IPS-15b (cell line): ENCODE measurements around the gene ZNF446.
"Not testable (repeated sequence)": the region's sequence is repeated elsewhere in the genome, so short reads cannot be mapped to it uniquely, and the experiment has no call there.

Experiments
- H3K27me3 ChIP-seq: one replicate; pipeline ENCODE4 v1.6.1; 2013; ENCODE audit warnings: low read length; ENCODE audit not compliant: control insufficient read depth, insufficient read depth
- H3K36me3 ChIP-seq: one replicate; pipeline ENCODE4 v1.6.1; 2013; ENCODE audit warnings: low read length; ENCODE audit not compliant: control insufficient read depth, insufficient read depth
- H3K4me1 ChIP-seq: one replicate; pipeline ENCODE4 v1.6.1; 2013; ENCODE audit warnings: mild to moderate bottlenecking, low read length; ENCODE audit not compliant: control insufficient read depth, insufficient read depth
- H3K4me3 ChIP-seq: one replicate; pipeline ENCODE4 v1.5.1; 2013; ENCODE audit warnings: low read depth, low read length
- H3K9ac ChIP-seq: one replicate; pipeline ENCODE4 v1.6.1; 2013; ENCODE audit warnings: low read depth, mild to moderate bottlenecking, low read length
- H3K9me3 ChIP-seq: one replicate; pipeline ENCODE4 v1.6.1; 2013; ENCODE audit warnings: mild to moderate bottlenecking, low read length; ENCODE audit not compliant: control insufficient read depth, insufficient read depth

Gene ZNF446

DNA sequence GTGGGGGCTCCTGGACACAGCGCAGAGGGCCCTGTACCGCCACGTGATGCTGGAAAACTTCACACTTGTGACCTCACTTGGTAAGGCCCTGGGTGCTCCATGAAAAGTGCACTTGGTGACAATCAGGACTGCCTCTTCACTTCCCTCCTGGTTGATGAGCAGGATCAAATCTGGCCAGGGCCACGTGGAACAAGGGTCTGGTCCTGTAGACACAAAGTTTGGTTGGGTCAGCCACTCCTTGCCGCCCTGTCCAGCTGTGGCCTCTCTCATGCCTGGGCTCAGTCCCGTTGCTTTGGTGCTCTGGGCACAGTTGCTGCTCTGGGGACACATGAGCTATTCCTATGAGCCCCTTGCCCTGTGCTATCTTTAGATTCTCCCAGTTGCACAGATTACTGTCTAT is 22.4 kb upstream of the ZNF446 start:
- Histone ChIP-seq H3K27me3 (peaks cover 13% of the 10 kb centered on the region), H3K9me3 (peaks cover 8% of the 10 kb centered on the region), H3K4me1 (no peaks in the 10 kb centered on the region), H3K9ac (no peak overlapping the region), H3K36me3 (peaks cover 5% of the 10 kb centered on the region), H3K4me3 (no peak overlapping the region)

DNA sequence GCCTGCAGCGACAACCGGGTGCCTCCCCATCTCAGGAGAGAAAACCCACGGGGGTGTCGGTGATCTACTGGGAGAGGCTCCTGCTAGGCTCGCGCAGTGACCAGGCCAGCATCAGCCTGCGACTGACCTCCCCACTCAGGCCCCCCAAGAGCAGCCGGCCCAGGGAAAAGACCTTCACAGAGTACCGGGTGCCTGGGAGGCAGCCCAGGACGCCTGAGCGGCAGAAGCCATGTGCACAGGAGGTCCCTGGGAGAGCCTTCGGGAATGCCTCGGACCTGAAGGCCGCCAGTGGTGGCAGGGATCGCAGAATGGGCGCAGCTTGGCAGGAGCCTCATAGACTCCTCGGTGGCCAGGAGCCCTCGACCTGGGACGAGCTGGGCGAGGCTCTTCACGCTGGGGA is 20.8 kb upstream of the ZNF446 start:
- Histone ChIP-seq H3K9me3 (no peaks in the 10 kb centered on the region), H3K36me3 (peaks cover 5% of the 10 kb centered on the region), H3K27me3 (peaks cover 9% of the 10 kb centered on the region), H3K4me3 (no peak overlapping the region), H3K9ac (no peak overlapping the region), H3K4me1 (no peaks in the 10 kb centered on the region)

DNA sequence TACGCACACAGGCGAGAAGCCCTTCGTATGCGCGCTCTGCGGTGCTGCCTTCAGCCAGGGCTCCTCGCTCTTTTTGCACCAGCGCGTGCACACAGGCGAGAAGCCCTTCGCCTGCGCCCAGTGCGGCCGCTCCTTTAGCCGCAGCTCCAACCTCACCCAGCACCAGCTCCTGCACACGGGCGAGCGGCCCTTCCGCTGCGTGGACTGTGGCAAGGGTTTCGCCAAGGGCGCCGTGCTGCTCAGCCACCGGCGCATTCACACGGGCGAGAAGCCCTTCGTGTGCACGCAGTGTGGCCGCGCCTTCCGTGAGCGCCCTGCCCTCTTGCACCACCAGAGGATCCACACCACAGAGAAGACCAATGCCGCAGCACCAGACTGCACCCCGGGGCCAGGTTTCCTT is 20.0 kb upstream of the ZNF446 start:
- Histone ChIP-seq H3K9ac (no peak overlapping the region), H3K4me1 (no peaks in the 10 kb centered on the region), H3K4me3 (no peak overlapping the region), H3K9me3 (no peaks in the 10 kb centered on the region), H3K27me3 (peaks cover 2% of the 10 kb centered on the region), H3K36me3 (peaks cover 5% of the 10 kb centered on the region)

DNA sequence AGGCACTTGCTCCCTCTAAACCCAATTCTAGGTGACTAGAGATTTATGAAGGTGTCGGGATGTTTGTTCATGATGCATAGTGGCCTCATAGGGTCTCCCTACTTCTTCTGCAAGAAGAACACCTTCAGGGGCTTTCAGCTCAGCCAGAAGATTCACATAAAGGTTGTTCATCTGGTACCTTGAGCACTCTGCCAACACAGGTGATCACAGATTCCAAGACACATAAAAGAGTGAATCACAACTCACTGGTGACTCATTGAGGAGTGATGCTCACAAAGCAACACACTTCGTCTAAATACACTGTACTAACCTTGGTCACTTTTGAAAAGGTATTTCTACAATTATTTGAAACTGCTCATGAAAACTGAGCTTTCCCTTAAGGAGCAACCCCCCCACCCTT is 16.1 kb upstream of the ZNF446 start:
- H3K9ac ChIP-seq = no peak overlapping the region
- H3K4me3 ChIP-seq = no peak overlapping the region
- H3K36me3 ChIP-seq = peaks cover 5% of the 10 kb centered on the region
- H3K4me1 ChIP-seq = no peaks in the 10 kb centered on the region
- H3K9me3 ChIP-seq = no peaks in the 10 kb centered on the region
- no peaks in the 10 kb centered on the region for H3K27me3 ChIP-seq

DNA sequence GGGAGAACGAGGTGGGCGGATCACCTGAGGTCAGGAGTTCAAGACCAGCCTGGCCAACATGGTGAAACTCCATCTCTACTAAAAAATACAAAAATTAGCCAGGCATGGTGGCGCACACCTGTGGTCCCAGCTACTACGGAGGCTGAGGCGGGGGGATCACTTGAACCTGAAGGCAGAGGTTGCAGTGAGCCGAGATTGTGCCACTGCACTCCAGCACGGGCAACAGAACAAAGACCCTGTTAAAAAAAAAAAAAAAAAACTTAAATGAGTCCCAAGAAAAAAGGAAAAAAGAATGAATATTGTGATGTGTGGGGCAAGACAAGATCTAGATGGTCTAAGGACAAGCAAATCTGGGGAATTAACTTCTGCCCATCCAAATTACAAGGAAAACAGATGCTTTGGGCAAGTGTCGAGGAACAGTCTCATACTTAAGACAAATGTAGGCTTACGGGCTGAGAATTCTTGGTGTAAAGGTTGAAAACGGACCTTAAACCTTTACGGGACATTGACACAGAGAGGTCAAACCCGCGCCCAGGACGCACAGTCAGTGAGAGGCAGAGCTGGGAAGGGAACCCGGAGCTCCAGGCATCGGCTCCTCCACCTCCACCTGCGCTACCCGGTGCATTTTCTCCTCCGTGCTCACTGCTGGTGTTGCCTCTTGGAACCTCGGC is 9.9 kb upstream of the ZNF446 start:
- Histone ChIP-seq H3K27me3 (peaks cover 5% of the 10 kb centered on the region), H3K4me3 (peak overlapping the region; percentile 49), H3K36me3 (peaks cover 5% of the 10 kb centered on the region), H3K9me3 (no peaks in the 10 kb centered on the region), H3K9ac (no peak overlapping the region), H3K4me1 (peaks cover 3% of the 10 kb centered on the region)

DNA sequence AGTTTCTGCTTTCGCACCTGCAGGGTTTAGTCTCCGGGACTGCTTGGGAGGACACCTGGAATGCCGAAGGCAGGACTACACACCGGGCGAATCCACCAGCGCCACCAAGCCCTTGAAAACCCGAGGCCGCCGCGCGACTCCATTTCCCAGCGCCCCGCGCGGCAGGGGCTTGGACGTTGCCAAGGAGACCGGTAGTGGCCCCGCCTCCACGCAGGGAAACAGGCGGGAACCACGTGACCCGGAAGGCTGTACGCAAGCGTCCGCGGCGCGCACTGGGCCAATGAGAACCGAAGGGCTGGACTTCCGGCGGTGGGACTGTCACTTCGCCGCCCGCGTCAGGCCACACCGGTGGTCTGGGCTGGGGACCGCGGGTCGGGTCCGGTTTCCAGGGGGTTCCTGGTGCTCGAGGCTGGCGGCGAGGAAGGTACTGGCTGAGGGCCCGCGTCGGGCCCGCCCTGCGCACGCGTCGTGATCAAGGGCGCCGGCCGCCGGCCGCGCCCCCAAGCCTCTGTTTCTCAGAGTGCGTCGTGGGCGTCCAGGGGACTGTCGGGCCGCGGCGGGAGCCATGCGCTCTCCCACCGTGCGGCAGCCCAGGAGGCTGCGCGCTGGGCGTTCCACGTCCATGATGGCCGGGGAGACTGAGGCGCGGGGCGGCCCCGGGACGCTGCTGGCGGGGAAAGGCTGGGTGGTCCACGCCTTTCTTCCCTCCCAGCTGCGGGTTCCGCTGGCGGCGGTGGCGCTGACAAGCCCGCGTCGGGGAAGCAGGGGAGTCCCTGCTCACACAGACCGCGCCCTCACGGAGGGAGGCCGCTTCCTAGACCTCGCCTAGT is 9.2 kb upstream of the ZNF446 start, which contains the start of gene ZNF324:
ZNF324 (plus strand) TSS at position 321 of the 830 bp plus-strand sequence. CDS start 2,106 bp downstream, outside the sequence.
- peak within 1 kb of the TSS; percentile 49 for H3K4me3 ChIP-seq
- H3K4me1 ChIP-seq = peaks cover 3% of the 10 kb centered on the region
- H3K36me3 ChIP-seq = peaks cover 8% of the 10 kb centered on the region
- H3K9ac ChIP-seq = no peak within 1 kb of the TSS
- H3K9me3 ChIP-seq = no peaks in the 10 kb centered on the region
- peaks cover 5% of the 10 kb centered on the region for H3K27me3 ChIP-seq

DNA sequence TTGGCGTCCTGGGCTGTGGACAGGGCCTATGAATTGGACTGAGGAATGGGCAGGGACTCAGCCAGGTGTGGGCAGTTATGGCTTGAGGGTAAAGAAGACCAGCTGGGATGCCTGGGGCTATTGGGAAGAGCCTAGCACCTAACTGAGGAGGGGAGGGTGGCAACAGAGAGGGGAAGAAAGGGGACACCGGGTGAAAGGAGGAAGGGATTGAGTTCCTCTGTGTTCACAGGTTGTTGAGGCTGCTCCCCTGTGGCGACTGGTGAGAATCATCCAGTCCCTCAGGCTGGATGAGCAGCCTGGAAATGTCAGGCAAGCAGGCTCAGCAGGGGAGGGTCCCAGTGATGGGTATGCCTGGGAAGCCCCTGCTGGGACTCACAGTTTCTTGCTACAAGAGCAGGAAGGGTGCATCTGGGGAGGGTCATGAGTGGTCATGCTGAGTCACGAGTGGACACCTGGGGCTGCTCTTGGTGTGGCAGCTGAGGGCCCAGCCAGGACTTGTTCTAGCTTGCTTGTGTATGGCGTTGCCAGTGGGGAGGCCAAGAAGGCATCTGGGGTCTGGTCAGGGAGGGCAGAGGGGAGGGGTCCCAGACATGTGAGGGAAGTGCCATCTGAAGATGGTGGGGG is 7.8 kb upstream of the ZNF446 start:
- H3K4me1 ChIP-seq = peaks cover 3% of the 10 kb centered on the region
- H3K9me3 ChIP-seq = no peaks in the 10 kb centered on the region
- H3K27me3 ChIP-seq = peaks cover 5% of the 10 kb centered on the region
- no peak overlapping the region for H3K9ac ChIP-seq
- peak overlapping the region; percentile 13 for H3K4me3 ChIP-seq
- peaks cover 12% of the 10 kb centered on the region for H3K36me3 ChIP-seq

DNA sequence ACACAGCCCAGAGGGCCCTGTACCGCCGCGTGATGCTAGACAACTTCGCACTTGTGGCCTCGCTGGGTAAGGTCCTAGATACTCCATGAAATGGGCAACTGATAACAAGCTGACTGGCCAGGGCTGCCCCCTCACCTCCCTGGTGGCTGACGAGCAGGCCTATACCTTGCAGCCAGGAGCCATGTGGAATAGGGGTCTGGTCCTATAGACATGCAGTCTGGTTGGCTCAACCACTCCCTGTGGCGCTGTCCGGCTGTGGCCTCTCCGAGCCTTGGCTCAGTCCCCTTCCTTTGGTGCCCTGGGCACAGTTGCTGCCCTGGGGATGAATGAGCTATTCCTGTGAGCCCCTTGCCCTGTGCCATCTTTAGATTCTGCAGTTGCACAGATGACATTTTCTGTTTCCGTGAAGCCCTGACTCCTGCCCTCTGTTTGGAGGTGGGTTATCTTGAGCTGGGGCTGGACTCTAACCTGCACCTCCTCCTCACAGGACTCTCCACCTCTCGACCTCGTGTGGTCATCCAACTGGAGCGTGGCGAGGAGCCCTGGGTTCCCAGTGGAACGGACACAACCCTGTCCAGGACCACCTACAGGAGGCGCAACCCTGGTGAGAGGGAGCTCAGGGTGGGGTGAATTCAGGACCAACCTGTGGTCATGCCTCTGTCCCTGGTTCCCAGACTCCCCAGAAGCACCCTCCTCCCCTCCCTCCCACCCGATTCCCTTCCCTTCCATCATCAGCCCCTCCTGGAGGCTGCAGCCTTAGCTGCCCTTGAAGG is 6.7 kb upstream of the ZNF446 start:
- peaks cover 12% of the 10 kb centered on the region for H3K36me3 ChIP-seq
- H3K9me3 ChIP-seq = no peaks in the 10 kb centered on the region
- H3K4me3 ChIP-seq = no peak overlapping the region
- no peak overlapping the region for H3K9ac ChIP-seq
- H3K27me3 ChIP-seq = peaks cover 5% of the 10 kb centered on the region
- H3K4me1 ChIP-seq = peaks cover 3% of the 10 kb centered on the region

DNA sequence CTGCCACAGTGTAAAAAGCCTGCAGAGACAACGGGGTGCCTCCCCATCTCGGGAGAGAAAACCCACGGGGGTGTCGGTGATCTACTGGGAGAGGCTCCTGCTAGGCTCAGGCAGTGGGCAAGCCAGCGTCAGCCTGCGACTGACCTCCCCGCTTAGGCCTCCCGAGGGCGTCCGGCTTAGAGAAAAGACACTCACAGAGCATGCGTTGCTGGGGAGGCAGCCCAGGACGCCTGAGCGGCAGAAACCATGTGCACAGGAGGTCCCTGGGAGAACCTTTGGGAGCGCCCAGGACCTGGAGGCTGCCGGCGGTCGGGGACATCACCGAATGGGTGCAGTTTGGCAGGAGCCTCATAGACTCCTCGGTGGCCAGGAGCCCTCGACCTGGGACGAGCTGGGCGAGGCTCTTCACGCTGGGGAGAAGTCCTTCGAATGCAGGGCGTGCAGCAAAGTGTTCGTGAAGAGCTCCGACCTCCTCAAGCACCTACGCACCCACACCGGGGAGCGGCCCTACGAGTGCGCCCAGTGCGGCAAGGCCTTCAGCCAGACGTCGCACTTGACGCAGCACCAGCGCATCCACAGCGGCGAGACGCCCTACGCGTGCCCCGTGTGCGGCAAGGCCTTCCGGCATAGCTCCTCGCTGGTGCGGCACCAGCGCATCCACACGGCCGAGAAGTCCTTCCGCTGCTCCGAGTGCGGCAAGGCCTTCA is 5.2 kb upstream of the ZNF446 start:
- H3K27me3 ChIP-seq, H3K4me1 ChIP-seq, H3K9ac ChIP-seq, H3K4me3 ChIP-seq, H3K9me3 ChIP-seq: not testable (repeated sequence)
- peaks cover 12% of the 10 kb centered on the region for H3K36me3 ChIP-seq

DNA sequence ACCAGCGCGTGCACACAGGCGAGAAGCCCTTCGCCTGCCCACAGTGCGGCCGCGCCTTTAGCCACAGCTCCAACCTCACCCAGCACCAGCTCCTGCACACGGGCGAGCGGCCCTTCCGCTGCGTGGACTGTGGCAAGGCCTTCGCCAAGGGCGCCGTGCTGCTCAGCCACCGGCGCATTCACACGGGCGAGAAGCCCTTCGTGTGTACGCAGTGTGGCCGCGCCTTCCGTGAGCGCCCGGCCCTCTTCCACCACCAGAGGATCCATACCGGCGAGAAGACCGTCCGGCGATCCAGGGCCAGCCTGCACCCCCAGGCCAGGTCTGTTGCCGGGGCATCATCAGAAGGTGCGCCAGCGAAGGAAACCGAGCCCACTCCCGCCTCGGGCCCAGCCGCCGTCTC is 4.4 kb upstream of the ZNF446 start:
- Histone ChIP-seq H3K4me1 (peaks cover 3% of the 10 kb centered on the region), H3K9me3 (no peaks in the 10 kb centered on the region), H3K9ac (no peak overlapping the region), H3K27me3 (no peaks in the 10 kb centered on the region), H3K4me3 (no peak overlapping the region), H3K36me3 (peaks cover 12% of the 10 kb centered on the region)

DNA sequence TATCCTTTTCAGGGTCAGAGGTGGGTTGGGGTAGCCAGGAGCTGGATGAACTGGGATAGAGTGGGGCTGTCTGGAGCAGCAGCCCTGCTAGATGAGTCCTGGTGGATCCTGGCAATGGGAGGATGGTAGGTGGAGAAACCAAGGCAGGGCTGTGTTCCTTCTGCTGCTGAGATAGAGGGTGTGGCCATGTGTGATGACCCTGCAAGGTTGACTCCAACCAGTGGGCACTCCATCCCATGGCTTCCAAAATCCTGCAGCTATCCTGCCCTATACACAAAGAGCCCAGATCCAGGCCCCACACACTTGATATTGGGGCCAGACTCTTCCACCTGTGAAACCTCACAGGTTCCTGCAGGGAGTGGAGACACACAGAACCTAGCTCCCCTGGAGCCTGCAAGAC is 2.4 kb upstream of the ZNF446 start:
- Histone ChIP-seq H3K36me3 (peaks cover 12% of the 10 kb centered on the region), H3K4me3 (no peak overlapping the region), H3K9ac (no peak overlapping the region), H3K4me1 (peaks cover 2% of the 10 kb centered on the region), H3K27me3 (no peaks in the 10 kb centered on the region), H3K9me3 (no peaks in the 10 kb centered on the region)
